ENCODE results near the gene BIN1.

DNA sequence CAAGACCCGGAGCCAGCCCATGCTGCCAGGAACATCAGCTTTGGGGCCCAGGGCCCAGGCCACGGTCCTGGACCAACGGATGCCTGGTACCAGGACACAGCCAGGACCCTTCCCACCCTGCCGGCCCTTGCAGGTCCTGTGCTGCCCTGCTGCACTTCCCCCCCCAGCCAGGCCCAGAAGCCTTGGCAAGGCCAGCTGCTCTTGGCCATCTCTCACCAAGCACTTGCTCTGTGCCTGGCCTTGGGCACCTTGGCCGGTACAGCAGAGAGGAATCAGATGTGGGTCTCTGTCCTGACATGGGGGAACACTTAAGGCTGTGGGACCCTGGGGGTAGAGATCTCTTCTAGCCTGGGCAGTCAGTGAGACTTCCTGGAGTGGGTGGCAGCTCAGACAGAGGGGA, 28.9 kb downstream of the BIN1 start:
- TF ChIP-seq, protein P1, sequence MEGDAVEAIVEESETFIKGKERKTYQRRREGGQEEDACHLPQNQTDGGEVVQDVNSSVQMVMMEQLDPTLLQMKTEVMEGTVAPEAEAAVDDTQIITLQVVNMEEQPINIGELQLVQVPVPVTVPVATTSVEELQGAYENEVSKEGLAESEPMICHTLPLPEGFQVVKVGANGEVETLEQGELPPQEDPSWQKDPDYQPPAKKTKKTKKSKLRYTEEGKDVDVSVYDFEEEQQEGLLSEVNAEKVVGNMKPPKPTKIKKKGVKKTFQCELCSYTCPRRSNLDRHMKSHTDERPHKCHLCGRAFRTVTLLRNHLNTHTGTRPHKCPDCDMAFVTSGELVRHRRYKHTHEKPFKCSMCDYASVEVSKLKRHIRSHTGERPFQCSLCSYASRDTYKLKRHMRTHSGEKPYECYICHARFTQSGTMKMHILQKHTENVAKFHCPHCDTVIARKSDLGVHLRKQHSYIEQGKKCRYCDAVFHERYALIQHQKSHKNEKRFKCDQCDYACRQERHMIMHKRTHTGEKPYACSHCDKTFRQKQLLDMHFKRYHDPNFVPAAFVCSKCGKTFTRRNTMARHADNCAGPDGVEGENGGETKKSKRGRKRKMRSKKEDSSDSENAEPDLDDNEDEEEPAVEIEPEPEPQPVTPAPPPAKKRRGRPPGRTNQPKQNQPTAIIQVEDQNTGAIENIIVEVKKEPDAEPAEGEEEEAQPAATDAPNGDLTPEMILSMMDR (IDR thresholded peaks at IDR 0.05): no peak
- TF ChIP-seq TCF7L2 (IDR thresholded peaks at IDR 0.05; ENCODE audit: low read depth, low read length): no peak

Measured in Panc1 (cell line).